ENCODE measurements around the gene FAM168A. TPM values are rescaled to one million over a fixed set of nuclear protein-coding genes. Genes with fewer than 3 reads are reported as not detected.
A peak's percentile ranks its signal among the peaks of the same experiment; 100 is the strongest.

The FAM168A gene
- total and polyA plus RNA-seq, 2 of the 8 experiments (the other 6 are each of a cell fraction or from before 2014, with no cell fraction given): 17.1 to 21.6 TPM

DNA sequence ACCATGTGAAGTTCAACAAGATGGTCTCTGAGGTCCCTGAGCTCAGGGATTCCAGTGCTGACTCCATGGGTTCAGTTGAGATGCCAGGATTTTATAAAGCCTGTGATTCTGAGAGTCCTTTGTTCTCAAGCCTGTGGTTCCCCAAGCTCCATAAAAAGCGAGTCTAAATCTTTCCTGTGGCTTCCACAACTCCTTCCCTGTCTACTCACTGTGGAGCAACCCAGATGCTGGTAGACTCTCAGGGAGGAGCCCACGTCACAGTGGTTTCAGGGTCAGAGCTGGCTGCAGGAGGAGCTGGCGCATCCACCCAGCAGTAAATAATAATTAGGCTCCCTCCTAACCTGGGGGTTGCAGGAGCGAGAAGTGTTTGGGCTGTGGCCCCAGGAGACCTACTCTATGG lies 223.8 kb downstream of the FAM168A start:
- H3K79me2 ChIP-seq (ENCODE audit: control insufficient read depth in 1 of 2, insufficient read depth in 2 of 2, low read length in 2 of 2): no peaks in the 10 kb centered on the region; a peak in 1 of 4 replicates
- no peak overlapping the region for H4K91ac ChIP-seq (replicated peaks; ENCODE audit: insufficient read length, low read length)
- H3K36me3 ChIP-seq (ENCODE audit: control insufficient read depth in 2 of 4, insufficient read depth in 4 of 4, low read length in 3 of 4): no peaks in the 10 kb centered on the region
- H2BK15ac ChIP-seq (ENCODE audit: low read length): no peak overlapping the region
- H3K4me3 ChIP-seq (ENCODE audit: extremely low read depth in 1 of 4, insufficient read depth in 2 of 4, low read depth in 3 of 4, low read length in 4 of 4): no peak overlapping the region
- H3K23me2 ChIP-seq (ENCODE audit: low read depth, low read length): peaks cover 8% of the 10 kb centered on the region
- peaks cover 0 to 15% (median 8%) of the 10 kb centered on the region in 4 experiments; a peak in 4 of 7 replicates for H3K27me3 ChIP-seq (replicated peaks in 1 of 4; ENCODE audit: control insufficient read depth in 3 of 4, extremely low read depth in 1 of 4, insufficient read depth in 3 of 4, low read length in 3 of 4)
- no peaks in the 10 kb centered on the region for H3K9me3 ChIP-seq (ENCODE audit: insufficient read depth in 2 of 2, low read depth in 1 of 2, low read length in 1 of 2)
- 0 out of 2 replicates have a peak overlapping the region, but pooled peaks have one; percentile 27 for H2BK12ac ChIP-seq (ENCODE audit: low read depth, low read length)
- H4K8ac ChIP-seq (ENCODE audit: extremely low read depth, insufficient read depth, low read length): no peak overlapping the region
- H3K4ac ChIP-seq (replicated peaks; ENCODE audit: insufficient read length, low read depth, low read length): no peak overlapping the region
- FAIRE-seq (no peak), DNase-seq (ENCODE audit: low read depth in 1 of 2, low spot score in 2 of 2) (no peak)
- H3K27ac ChIP-seq (ENCODE audit: low read depth, low read length): no peak overlapping the region
- H3K14ac ChIP-seq (ENCODE audit: insufficient read length): no peak overlapping the region
- H3K9ac ChIP-seq (replicated peaks in 1 of 4; ENCODE audit: extremely low read depth in 1 of 4, low read depth in 3 of 4, low read length in 3 of 4): no peak overlapping the region
- WGBS, 2 experiments (ENCODE audit: extremely low coverage in 1 of 2, insufficient coverage in 1 of 2, insufficient read length in 1 of 2, insufficient replicate concordance in 2 of 2, low coverage in 1 of 2, low lambda C conversion rate in 2 of 2, missing lambda C conversion rate in 1 of 2): 86% methylated on average over 4 of the region's 4 CpGs; no CpG with 5 or more reads in 1 of the 2 experiments
- no peak overlapping the region for H2AK5ac ChIP-seq (ENCODE audit: low read depth, low read length)
- H2AFZ ChIP-seq (ENCODE audit: low read length): no peak overlapping the region
- peaks cover 3 to 13% (median 8%) of the 10 kb centered on the region in 4 experiments for H3K4me1 ChIP-seq (replicated peaks in 1 of 4; ENCODE audit: control insufficient read depth in 3 of 4, insufficient read depth in 4 of 4, low read length in 3 of 4)
- 0 out of 2 replicates have a peak, but pooled peaks cover 3% of the 10 kb centered on the region for H3K79me1 ChIP-seq (ENCODE audit: low read depth, low read length)
- H4K5ac ChIP-seq (ENCODE audit: insufficient read length, low read depth, low read length): no peak overlapping the region
- no peak overlapping the region for H3K23ac ChIP-seq (ENCODE audit: insufficient read length)
- ChIA-PET CTCF (ENCODE audit: partially characterized antibody) (interaction anchor here (1.2 to 59.1 kb wide), 7 partner anchors 14 to 76 kb away, joined by 3 to 1456 read pairs (median 8); no protein-coding TSS in a partner anchor), POLR2A (ENCODE audit: partially characterized antibody) (interaction anchor here (1.0 kb wide), 1 partner anchor 9 kb away, joined by 3 read pairs; no protein-coding TSS in a partner anchor)
- H2BK120ac ChIP-seq (replicated peaks; ENCODE audit: low read depth, low read length): no peak overlapping the region
- no peak overlapping the region for H3K4me2 ChIP-seq (ENCODE audit: insufficient read depth in 1 of 2, low read depth in 2 of 2, low read length in 2 of 2)
- H3K56ac ChIP-seq (replicated peaks; ENCODE audit: insufficient read length, low read depth, low read length): no peak overlapping the region
- no peak overlapping the region for H3K18ac ChIP-seq (ENCODE audit: extremely low read depth, low read length)
- H4K20me1 ChIP-seq (replicated peaks in 1 of 2; ENCODE audit: control insufficient read depth in 1 of 2, insufficient read depth in 2 of 2, low read length in 2 of 2): peaks cover 0 to 8% of the 10 kb centered on the region in 2 experiments
- no peak overlapping the region for H2BK5ac ChIP-seq (ENCODE audit: low read depth, low read length)
- H2BK20ac ChIP-seq (ENCODE audit: low read length): no peak overlapping the region

Measured in H1 (cell line).